Fibroblast of skin of scalp (primary cell): Measurements from ENCODE around the gene KCNH2. TPM values are rescaled to one million over a fixed set of nuclear protein-coding genes. Genes with fewer than 3 reads are reported as not detected.
A peak's percentile ranks its signal among the peaks of the same experiment; 100 is the strongest.
"Not testable (repeated sequence)": the region's sequence is repeated elsewhere in the genome, so short reads cannot be mapped to it uniquely, and the experiment has no call there.

ENCODE experiments used
- DNase-seq: peaks from one replicate; pipeline ENCODE4 v3.0.0-alpha.2; 2013
- polyA plus RNA-seq, 2 experiments: library from polyadenylated mRNA; unstranded; fragments of 120-200 nt; gene quantifications; one replicate each; pipeline ENCODE4 v1.2.1, GENCODE V29; 2013; ENCODE audit not compliant: insufficient read length in 2 of 2

Gene KCNH2, protein sequence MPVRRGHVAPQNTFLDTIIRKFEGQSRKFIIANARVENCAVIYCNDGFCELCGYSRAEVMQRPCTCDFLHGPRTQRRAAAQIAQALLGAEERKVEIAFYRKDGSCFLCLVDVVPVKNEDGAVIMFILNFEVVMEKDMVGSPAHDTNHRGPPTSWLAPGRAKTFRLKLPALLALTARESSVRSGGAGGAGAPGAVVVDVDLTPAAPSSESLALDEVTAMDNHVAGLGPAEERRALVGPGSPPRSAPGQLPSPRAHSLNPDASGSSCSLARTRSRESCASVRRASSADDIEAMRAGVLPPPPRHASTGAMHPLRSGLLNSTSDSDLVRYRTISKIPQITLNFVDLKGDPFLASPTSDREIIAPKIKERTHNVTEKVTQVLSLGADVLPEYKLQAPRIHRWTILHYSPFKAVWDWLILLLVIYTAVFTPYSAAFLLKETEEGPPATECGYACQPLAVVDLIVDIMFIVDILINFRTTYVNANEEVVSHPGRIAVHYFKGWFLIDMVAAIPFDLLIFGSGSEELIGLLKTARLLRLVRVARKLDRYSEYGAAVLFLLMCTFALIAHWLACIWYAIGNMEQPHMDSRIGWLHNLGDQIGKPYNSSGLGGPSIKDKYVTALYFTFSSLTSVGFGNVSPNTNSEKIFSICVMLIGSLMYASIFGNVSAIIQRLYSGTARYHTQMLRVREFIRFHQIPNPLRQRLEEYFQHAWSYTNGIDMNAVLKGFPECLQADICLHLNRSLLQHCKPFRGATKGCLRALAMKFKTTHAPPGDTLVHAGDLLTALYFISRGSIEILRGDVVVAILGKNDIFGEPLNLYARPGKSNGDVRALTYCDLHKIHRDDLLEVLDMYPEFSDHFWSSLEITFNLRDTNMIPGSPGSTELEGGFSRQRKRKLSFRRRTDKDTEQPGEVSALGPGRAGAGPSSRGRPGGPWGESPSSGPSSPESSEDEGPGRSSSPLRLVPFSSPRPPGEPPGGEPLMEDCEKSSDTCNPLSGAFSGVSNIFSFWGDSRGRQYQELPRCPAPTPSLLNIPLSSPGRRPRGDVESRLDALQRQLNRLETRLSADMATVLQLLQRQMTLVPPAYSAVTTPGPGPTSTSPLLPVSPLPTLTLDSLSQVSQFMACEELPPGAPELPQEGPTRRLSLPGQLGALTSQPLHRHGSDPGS
- 0.14 TPM for polyA plus RNA-seq (2013, experiment 1 of 2; ENCODE audit: insufficient read length)
- polyA plus RNA-seq (2013, experiment 2 of 2; ENCODE audit: insufficient read length) = 1.1 TPM

DNA sequence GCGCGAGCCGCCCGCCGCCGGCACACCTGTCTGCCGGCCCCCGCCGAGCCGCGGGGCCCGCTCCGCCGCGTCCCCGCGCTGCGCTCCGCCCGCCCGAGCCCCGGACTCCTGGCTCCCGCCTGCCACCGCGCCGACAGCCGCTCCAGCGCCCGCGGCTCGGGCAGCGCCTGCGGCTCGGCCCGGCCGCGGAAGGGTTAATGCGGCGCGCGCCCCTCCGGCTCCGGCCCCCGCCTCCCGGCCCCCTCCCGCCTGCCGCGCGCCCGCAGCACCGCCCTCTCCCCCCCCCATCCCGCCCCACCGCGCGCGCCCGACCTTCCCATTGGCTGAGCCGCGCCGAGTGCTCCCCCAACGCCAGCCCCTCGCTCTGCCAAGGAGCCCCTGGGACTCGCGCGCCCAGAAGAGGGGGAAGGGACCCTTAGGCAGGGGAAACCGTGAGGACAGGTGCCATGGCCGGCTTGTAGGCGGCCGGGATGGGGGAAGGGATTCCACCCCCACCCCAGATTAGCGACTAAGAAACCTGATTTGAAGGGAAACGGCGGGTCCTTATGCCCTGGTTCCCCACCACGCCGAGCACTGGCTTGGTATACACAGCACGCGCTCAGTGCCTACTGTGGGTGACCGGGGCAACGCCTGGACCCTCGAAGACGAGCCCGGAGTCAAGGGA, at the start of gene KCNH2:
Gene KCNH2, minus strand, starts transcription at position 196 of the 664 bp plus-strand sequence. CDS start 408 bp downstream, outside the sequence.
- DNase-seq = no peak

DNA sequence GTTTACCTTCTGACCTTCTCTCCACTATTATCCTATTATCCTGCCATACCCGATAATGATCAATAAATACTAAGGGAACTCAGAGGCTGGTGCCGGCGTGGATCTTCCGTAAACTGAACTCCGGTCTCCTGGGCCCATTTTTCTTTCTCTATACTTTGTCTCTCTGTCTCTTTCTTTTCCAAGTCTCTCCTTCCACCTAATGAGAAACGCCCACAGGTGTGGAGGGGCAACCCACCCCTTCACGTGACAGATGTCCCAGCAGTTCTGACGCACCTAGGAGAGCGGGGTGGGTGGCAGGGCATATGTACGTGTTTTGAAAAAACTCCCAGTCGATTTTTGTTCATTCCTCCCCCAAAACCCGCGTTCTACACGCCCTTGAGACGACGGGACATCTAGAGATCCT, 49.6 kb upstream of the KCNH2 start:
- not testable (repeated sequence) for DNase-seq

DNA sequence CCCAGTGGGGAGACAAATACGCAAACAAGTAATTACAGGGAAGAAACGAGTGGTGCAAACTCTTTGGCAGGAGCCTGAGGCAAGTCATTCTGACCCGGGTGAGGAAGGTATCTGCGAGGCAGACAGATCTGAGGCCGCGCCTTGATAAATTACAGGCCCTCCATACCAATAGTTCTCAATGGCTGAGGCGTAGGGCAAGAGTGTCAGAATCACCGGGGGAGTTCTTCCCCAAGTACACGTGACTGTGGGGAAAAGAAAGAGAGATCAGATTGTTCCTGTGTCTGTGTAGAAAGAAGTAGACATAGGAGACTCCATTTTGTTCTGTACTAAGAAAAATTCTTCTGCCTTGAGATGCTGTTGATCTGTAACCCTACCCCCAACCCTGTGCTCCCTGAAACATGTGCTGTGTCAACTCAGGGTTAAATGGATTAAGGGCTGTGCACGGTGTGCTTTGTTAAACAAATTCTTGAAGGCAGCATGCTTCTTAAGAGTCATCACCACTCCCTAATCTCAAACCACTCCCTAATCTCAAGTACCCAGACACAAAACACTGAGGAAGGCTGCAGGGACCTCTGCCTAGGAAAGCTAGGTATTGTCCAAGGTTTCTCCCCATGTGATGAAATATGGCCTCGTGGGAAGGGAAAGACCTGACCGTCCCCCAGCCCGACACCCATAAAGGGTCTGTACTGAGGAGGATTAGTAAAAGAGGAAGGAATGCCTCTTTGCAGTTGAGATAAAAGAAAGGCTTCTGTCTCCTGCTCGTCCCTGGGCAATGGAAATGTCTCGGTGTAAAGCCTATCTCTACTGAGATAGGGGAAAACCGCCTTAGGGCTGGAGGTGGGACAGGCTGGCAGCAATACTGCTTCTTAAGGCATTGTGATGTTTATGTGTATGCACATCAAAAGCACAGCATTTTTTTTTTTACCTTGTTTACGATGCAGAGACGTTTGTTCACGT, 48.9 kb upstream of the KCNH2 start:
- DNase-seq = not testable (repeated sequence)

DNA sequence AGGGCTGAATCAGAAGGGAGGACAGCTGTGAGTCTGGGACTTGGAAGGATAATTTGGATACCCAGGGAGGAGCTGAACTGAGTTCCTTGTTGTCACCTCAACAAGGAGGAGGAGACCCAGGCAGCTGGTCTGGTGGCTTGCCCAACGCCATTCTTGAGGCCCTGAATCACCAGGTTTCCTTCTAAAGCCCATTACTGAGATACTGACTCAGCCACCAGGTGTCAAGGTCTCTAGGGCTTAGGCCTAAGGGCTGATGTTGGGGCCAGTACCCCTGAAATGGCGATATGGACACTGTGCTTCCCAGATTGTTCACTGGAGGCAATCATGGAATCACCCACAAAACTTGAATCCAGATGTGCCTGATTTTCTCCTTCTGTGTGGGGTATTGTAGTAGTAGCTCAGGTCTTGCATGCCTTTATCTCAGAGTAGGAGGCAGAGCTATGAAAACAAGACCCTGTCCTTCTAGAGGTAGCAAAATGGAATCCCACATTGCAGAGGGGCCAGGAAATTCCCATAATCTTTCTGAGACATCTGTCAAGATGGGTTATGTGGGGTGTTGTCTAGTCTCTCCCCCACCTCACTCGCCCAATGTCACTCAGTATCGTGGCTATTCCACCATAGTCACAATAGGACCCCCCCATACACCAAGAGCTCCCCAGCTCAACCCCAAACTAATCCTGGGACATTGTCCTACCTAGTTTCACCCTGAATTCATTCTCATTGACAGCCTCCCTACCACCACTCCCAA, 48.0 kb upstream of the KCNH2 start:
- DNase-seq = no peak

DNA sequence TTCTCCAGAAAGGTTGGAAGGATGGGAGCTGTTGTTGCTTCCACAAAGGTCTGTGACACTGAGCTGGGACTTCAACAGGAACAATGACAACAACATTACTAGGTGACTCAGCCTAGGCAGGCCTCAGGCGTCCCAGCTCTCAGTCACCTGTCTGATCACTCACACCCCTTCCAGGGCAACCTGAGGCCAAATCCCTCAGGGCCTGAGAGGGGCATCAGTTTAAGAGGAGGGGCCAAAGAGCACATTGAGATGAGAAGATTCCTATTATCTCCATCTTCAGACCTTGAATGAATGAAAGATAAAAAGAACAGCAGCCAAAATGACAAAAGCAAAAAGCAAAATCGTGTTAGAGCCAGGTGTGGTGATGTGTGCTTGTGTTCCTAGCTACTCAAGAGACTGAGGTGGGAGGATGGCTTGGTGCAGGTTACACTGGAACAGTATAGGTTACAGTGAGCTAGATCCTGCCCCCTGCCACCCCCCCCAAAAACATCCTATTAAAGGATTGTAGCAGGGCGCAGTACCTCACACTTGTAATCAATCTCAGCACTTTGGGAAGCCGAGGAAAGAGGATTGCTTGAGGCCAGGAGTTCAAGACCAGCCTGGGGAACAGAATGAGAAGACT, 46.4 kb upstream of the KCNH2 start, which contains the start of gene ATG9B:
Gene ATG9B, minus strand, starts transcription at position 60 of the 622 bp plus-strand sequence. CDS start 71 bp downstream, outside the sequence.
- DNase-seq = no peak

DNA sequence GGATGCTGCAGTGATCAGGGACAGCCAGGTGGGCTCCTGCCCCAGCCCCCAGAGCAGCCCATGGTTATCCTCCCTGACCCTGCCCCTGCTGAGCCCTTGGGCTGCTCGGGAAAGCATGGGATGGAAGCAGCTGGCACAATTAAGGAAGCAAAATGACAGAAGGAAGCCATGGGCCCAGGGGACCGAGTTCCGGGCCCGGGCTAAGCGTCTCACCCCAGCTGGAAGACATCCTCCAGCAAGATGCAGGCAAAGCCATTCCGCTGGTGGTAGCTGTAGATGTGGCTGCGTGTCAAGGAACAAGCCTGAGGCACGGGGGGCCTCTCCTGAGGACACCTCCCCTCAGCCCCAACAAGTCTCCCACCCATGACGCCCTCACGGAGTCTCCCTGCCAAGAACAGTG, 45.1 kb upstream of the KCNH2 start:
- no peak for DNase-seq

DNA sequence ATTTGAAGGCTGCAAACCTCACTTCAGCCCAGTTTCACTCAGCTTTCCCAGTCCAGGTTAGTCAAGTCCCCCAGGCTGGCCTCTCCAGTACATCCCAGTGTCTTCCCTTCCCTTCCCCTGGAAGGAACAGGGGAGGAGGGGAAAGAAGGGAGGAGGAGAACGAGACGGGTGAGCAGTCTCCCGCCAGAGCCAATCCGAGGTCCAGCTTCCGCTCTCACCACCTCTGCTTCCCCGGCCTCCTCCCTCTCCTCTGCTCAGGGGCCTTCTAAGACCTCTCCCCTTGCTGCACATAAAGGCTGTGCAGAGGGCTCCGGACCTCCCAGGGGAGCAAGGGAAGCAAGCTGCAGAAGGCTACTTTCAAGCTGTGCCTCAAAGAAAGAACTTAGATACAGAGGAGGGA, 42.1 kb upstream of the KCNH2 start:
- no peak for DNase-seq

DNA sequence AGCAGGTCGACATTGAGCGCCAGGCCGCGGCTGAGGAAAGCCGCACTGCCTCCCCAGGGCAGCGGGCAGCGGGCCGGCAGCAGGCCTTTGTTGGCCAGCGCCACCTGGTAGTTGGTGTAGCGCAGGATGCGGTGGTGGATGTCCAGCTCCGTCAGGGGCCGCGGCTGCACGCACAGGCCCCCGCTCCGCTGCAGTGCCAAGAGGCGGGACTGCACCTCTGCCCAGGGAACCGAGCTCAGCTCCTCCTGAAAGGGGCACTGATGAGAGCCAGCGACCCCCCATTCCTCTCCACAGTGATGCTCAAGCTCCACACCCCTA, 41.0 kb upstream of the KCNH2 start:
- no peak for DNase-seq

DNA sequence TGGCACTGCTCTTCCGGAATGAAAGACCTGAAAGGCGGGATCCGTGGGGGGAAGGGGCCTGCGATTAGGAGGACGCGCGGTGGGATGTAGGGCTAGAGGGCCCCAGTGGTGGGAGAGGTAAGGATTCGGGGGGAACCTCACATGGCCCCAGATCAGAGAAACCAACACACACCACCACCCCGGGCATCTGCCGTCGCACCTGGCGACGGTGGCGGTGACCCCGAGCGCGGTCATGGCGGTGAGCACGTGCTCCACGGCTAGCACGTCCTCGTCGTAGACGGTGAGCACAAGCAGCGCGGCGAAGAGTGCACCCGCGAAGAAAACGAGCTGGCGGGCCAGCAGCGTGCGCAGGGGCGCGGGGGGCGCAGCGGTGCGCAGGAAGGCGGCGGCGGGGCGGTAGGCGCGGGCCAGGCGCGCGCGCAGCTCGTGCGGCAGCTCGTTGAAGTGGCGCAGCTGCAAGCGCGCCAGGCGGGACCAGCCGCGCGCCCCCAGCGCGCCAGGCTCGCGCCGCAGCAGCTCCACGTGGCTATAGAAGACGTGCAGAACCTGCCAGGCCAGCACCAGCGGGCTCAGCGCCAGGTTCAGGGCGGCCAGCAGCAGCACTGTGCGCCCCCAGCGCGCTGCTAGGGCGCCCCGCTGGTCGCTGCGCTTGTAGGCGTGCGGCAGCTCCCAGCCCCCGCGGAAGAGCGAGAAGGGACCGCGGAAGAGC, 40.5 kb upstream of the KCNH2 start:
- DNase-seq = peak; percentile 56

DNA sequence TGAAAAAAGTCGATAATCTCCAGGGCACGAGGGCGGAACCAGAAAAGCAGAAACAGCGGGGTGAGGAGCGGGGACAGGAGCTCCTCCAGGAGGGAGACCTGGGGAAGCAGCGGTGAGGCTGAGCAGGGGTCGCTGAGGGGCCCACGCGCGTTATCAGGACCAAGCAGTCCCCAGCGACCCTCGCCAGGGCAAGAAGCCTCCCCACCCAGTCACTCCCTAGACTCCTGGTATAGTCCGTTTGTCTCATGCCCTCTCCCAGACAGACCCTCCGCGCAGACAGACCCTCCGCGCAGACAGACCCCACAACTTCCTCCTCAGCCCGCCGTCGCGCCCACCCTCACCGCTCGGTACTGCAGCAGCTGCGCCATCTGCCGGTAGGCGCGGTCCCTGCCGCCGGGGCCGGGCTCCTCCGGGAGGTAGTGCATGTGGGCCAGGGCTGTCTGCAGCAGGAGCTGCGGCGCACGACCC, 39.9 kb upstream of the KCNH2 start:
- DNase-seq = peak; percentile 56

DNA sequence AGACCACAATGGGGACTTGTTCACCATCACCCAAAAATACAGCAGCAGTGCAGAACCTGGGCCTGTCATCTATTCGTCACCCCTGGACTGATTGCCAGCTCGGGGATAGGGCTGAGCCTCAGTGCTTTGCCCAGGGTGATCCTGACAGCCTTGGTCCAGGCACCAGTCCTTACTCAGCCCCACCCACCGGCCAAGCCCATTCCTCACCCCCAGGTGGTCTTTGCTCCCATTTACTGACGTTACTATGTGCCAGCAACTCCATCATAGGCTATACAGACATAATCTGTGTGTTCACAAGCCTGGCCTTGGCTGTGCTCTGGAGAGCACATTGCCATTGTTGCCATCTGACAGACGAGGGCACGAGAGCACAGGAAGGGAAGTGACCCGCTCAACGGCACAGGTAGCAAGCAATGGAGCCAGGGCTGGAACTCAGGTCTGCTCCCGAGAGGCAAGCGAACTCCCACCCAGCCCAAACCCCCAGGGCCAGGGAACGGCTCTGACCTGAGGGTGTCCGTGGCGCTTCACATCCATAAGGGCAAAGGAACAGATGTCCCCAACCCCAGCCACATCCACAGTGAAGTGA, 39.3 kb upstream of the KCNH2 start:
- DNase-seq = no peak

DNA sequence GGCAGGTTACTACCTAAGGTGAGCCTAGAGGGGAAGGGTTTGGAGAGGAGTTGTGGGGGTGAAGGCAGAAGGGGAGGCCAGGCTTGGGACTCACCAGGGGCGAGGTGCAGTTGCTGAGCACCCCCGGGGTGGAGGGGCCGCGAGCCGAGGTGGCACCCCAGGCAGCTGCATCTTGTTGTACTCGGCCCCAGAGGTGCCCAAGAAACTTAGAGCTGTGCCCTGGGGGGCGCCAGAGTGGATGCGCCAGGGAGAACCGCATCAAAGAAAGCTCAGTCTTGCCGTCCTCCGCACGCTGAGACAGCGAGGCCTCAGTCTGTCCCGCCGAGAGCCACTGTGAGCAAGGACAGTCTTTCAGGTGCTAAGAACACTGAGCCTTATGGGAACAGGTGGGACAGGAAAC, 38.8 kb upstream of the KCNH2 start:
- no peak for DNase-seq

DNA sequence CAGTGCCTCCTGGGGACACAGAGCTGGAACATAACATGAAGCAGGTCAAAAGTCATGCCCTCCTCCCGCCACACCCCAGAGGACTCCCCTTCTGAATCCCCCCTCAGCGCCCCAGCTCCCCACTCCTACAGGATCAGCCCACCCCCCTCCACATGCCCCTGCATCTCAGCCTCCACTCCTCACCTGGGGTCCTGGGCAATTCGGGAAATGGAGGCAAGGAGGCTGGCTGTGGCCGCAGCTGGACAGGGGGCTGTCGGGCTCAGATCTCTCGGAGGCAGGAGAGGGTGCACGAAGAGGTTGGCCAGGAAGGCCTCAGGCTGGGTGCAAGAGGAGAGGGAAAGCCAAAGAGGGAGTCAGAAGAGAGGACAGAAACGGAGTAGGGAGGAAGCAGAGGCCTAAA, 38.4 kb upstream of the KCNH2 start:
- DNase-seq = no peak

DNA sequence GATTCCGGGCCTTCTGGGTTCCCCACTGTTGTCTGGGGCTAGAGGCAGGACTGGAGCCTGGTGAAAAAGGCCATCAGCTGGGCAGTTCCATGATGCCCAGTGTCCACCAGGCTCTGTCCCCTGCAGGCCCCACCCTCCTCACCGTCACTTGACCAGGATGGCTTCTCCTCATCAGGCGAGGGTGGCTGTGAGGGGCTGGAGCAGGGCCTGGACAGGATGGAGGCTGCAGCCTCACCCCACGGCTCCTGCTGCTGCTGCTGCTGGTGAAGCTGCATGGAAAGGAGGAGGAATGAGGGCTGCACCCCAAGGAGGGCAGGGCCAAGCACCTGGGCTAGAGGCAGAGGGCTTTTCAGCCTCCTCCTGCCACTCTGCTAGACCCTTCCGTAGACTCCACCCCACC, 37.8 kb upstream of the KCNH2 start:
- no peak for DNase-seq

DNA sequence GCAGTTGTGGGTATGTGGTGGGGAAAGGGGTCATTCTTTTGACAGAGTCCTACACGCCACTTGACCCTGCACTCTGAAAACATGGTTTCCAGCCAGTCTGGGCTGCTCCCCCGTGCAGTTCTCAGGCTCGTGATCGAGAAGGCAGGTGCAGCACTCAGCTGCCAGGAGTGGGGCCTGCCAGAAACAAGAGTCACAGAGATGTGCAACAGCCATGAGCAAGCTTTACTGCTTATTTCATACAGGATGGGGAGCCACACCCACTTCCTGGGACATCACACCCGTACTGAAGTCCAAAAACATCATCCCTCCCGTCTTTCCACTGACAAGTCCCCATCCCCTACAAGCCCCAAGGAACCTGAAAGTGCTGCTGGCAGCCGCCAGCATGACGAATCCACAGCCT, 36.8 kb upstream of the KCNH2 start:
- no peak for DNase-seq

DNA sequence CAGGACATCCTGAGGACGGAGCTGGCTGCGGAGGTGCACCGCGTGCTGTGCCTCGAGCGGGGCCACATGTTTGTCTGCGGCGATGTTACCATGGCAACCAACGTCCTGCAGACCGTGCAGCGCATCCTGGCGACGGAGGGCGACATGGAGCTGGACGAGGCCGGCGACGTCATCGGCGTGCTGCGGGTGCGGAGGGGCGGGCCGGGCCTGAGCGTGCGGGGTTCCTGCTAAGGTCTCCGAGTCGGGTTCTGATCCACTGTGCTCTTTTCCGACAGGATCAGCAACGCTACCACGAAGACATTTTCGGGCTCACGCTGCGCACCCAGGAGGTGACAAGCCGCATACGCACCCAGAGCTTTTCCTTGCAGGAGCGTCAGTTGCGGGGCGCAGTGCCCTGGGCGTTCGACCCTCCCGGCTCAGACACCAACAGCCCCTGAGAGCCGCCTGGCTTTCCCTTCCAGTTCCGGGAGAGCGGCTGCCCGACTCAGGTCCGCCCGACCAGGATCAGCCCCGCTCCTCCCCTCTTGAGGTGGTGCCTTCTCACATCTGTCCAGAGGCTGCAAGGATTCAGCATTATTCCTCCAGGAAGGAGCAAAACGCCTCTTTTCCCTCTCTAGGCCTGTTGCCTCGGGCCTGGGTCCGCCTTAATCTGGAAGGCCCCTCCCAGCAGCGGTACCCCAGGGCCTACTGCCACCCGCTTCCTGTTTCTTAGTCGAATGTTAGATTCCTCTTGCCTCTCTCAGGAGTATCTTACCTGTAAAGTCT, 35.8 kb upstream of the KCNH2 start:
- peak; percentile 77 for DNase-seq

DNA sequence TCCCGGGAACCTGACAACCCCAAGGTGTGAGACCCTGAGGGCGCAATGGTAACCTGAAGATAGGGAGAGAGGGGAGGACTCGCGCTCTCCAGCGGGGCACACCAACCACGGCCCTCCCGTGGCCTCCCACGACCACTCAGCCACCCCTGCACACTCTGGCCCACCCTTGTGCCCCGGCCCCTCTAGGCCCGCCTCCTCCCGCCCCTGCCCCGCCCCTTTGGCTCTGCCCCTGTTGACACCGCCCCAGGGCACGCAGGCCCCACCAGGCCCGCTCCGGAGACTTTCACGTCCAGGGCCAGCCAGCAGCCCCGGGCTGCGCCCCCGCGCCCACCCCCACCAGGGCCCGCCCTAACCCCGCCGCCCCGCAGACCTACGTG, 35.2 kb upstream of the KCNH2 start:
- no peak for DNase-seq

DNA sequence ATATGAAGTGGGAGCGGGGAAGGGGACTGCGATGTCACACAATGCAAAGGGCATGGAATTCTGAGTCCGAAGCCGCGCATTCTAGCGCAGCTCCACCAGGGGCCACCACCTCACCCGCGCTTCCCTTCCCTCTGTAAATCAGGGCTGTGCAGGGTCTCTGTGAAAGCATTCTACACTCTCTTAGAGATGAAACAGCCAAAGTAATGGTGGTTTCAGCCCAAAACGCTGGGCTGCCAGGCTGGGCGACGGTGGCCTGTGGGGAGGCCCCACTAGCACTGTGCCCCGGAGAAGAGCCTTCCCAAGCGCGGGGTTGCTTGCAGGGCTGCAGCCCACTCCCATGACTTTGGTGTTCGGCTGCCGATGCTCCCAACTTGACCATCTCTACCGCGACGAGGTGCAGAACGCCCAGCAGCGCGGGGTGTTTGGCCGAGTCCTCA, 34.8 kb upstream of the KCNH2 start:
- DNase-seq = peak; percentile 53
